Lower leg skin (tissue), 3 donors: ENCODE data around the gene ANAPC2.

ENCODE experiments used
- POLR2A ChIP-seq, 2 donors: fragments of 450-650 bp; IDR thresholded peaks; one replicate each; pipeline ENCODE4 v1.6.1; 2016 to 2017; ENCODE audit warnings: antibody characterized with exemption in 2 of 2, mild to moderate bottlenecking in 1 of 2, moderate library complexity in 1 of 2
- TF ChIP-seq, protein P1 (sequence below), 3 donors: fragments of 450-650 bp; IDR thresholded peaks; one replicate each; pipeline ENCODE4 v1.5.1; 2016; ENCODE audit warnings: antibody characterized with exemption in 3 of 3, mild to moderate bottlenecking in 3 of 3, moderate library complexity in 2 of 3

DNA sequence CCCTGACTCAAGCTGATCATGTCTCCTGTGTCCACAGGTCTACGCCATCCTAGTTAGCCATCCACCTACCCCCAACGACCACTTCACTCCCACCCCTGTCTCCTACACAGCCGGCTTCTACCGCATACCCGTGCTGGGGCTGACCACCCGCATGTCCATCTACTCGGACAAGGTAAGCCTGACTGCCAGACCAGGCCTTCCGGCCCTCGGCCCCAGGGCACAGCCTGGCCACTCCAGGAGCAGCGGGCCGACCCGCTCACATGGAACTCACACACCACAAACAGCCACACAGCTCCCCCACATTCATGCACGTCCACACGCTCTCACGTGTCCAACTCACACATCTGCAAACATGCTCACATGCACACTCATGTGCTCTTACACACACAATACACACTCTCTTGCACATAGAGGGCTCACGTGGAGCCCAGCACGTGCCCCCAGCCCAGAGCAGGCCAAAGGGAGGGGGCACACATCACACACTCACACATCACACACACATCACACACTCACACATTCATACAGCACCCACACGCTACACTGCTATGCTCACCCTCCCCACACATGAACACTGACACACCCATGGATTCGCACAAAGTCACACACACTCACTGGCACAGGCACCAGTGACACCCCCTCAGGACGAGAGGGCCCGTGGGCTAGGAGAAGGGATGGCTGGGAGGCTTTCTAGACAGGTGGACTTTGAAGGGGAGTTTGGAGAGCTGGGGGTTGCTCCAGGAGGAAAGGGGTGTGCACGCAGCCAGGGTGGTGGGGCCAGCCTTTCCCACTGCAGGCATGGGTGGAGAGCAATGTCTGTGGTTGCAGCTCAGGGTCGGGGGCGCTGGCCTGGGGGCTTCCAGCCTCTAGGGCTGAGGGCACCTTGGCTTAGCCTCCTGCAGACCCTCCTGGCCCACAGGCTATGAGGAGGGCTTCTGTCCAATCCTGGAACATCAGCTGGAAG, 46.1 kb downstream of the ANAPC2 start:
- TF ChIP-seq, protein P1, sequence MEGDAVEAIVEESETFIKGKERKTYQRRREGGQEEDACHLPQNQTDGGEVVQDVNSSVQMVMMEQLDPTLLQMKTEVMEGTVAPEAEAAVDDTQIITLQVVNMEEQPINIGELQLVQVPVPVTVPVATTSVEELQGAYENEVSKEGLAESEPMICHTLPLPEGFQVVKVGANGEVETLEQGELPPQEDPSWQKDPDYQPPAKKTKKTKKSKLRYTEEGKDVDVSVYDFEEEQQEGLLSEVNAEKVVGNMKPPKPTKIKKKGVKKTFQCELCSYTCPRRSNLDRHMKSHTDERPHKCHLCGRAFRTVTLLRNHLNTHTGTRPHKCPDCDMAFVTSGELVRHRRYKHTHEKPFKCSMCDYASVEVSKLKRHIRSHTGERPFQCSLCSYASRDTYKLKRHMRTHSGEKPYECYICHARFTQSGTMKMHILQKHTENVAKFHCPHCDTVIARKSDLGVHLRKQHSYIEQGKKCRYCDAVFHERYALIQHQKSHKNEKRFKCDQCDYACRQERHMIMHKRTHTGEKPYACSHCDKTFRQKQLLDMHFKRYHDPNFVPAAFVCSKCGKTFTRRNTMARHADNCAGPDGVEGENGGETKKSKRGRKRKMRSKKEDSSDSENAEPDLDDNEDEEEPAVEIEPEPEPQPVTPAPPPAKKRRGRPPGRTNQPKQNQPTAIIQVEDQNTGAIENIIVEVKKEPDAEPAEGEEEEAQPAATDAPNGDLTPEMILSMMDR (IDR thresholded peaks at IDR 0.05), result no peak
- no peak for TF ChIP-seq POLR2A (IDR thresholded peaks at IDR 0.05)
